H9 (cell line): ENCODE measurements around the gene PTGES2. TPM values are rescaled to one million over a fixed set of nuclear protein-coding genes. Genes with fewer than 3 reads are reported as not detected.
A peak's percentile ranks its signal among the peaks of the same experiment; 100 is the strongest.
"Not testable (repeated sequence)": the region's sequence is repeated elsewhere in the genome, so short reads cannot be mapped to it uniquely, and the experiment has no call there.

ENCODE experiments used
- DNase-seq: peaks from one replicate; pipeline ENCODE4 v3.0.0-alpha.2; 2017
- H2AFZ ChIP-seq: one replicate; pipeline ENCODE4 v1.6.1; 2013; ENCODE audit warnings: mild to moderate bottlenecking, low read length, control low read depth, moderate library complexity
- H2AK5ac ChIP-seq: 2 replicates; pipeline ENCODE4 v1.6.1; 2013; ENCODE audit warnings: low read length, control low read depth, mixed read lengths; ENCODE audit not compliant: insufficient read length
- H2BK120ac ChIP-seq: one replicate; pipeline ENCODE4 v1.6.1; 2013; ENCODE audit warnings: low read depth, mild to moderate bottlenecking, low read length, control low read depth, inconsistent platforms; ENCODE audit not compliant: poor library complexity, severe bottlenecking
- H2BK12ac ChIP-seq: 2 replicates; pipeline ENCODE4 v1.6.1; 2013; ENCODE audit warnings: low read length, control low read depth, mixed read lengths, low read depth; ENCODE audit not compliant: insufficient read length
- H2BK15ac ChIP-seq: 2 replicates; pipeline ENCODE4 v1.6.1; 2013; ENCODE audit warnings: low read depth, low read length, control low read depth
- H2BK20ac ChIP-seq: one replicate; pipeline ENCODE4 v1.6.1; 2013; ENCODE audit warnings: low read depth, mild to moderate bottlenecking, low read length, control low read depth, inconsistent platforms; ENCODE audit not compliant: poor library complexity, severe bottlenecking
- H2BK5ac ChIP-seq: 2 replicates; pipeline ENCODE4 v1.6.1; 2013; ENCODE audit warnings: low read length, control low read depth, mixed read lengths; ENCODE audit not compliant: insufficient read length
- H3K14ac ChIP-seq: 2 replicates; pipeline ENCODE4 v1.6.1; 2013; ENCODE audit warnings: low read length, control low read depth; ENCODE audit not compliant: insufficient read depth
- H3K18ac ChIP-seq: 2 replicates; pipeline ENCODE4 v1.6.1; 2013; ENCODE audit warnings: low read depth, mild to moderate bottlenecking, mixed read lengths, low read length, control low read depth; ENCODE audit not compliant: insufficient read length
- H3K23ac ChIP-seq: 2 replicates; pipeline ENCODE4 v1.6.1; 2013; ENCODE audit warnings: low read length, control low read depth, mixed read lengths, low read depth; ENCODE audit not compliant: insufficient read length
- H3K23me2 ChIP-seq: 2 replicates; pipeline ENCODE4 v1.6.1; 2013; ENCODE audit warnings: low read depth, mild to moderate bottlenecking, mixed read lengths, low read length, control low read depth; ENCODE audit not compliant: insufficient read length, poor library complexity, severe bottlenecking
- H3K27ac ChIP-seq: 2 replicates; pipeline ENCODE4 v1.5.1; 2013; ENCODE audit warnings: low read length, control low read depth, mixed read lengths, low read depth; ENCODE audit not compliant: insufficient read length
- H3K27me3 ChIP-seq: 2 replicates; pipeline ENCODE4 v1.6.1; 2013; ENCODE audit warnings: low read length, control low read depth, inconsistent platforms; ENCODE audit not compliant: insufficient read depth
- H3K4ac ChIP-seq: 2 replicates; pipeline ENCODE4 v1.6.1; 2013; ENCODE audit warnings: low read depth, mild to moderate bottlenecking, control low read depth, inconsistent platforms, low read length, moderate library complexity
- H3K4me1 ChIP-seq: 2 replicates; pipeline ENCODE4 v1.6.1; 2013; ENCODE audit warnings: low read length, control low read depth, inconsistent platforms; ENCODE audit not compliant: insufficient read depth
- H3K4me2 ChIP-seq: 2 replicates; pipeline ENCODE4 v1.6.1; 2013; ENCODE audit warnings: low read length, control low read depth, mixed read lengths; ENCODE audit not compliant: insufficient read length, insufficient read depth
- H3K56ac ChIP-seq: 2 replicates; pipeline ENCODE4 v1.6.1; 2013; ENCODE audit warnings: low read depth, mild to moderate bottlenecking, mixed read lengths, low read length, control low read depth; ENCODE audit not compliant: insufficient read length
- H3K79me1 ChIP-seq: 2 replicates; pipeline ENCODE4 v1.6.1; 2013; ENCODE audit warnings: low read depth, mild to moderate bottlenecking, moderate library complexity, low read length, control low read depth, inconsistent platforms; ENCODE audit not compliant: insufficient read depth, poor library complexity, severe bottlenecking
- H3K79me2 ChIP-seq: 2 replicates; pipeline ENCODE4 v1.6.1; 2013; ENCODE audit warnings: low read length, control low read depth, inconsistent platforms; ENCODE audit not compliant: insufficient read depth
- H3K9ac ChIP-seq: 2 replicates; pipeline ENCODE4 v1.6.1; 2013; ENCODE audit warnings: low read length, control low read depth, mixed read lengths; ENCODE audit not compliant: insufficient read length; ENCODE audit errors: extremely low read depth
- H3K9me3 ChIP-seq: one replicate; pipeline ENCODE4 v1.6.1; 2013; ENCODE audit warnings: low read depth, low read length, inconsistent platforms; ENCODE audit not compliant: control insufficient read depth
- H3T11ph ChIP-seq: one replicate; pipeline ENCODE4 v1.6.1; 2013; ENCODE audit warnings: mild to moderate bottlenecking, low read length, control low read depth, inconsistent platforms
- H4K20me1 ChIP-seq: one replicate; pipeline ENCODE4 v1.6.1; 2013; ENCODE audit not compliant: control insufficient read depth, insufficient read length, insufficient read depth
- H4K5ac ChIP-seq: 2 replicates; pipeline ENCODE4 v1.6.1; 2013; ENCODE audit warnings: low read depth, mild to moderate bottlenecking, mixed read lengths, low read length, control low read depth; ENCODE audit not compliant: insufficient read length
- H4K8ac ChIP-seq: replicated peaks from 2 replicates; pipeline ENCODE4 v1.6.1; 2013; ENCODE audit warnings: low read length, control low read depth, mixed read lengths, low read depth; ENCODE audit not compliant: insufficient read length
- H4K91ac ChIP-seq: 2 replicates; pipeline ENCODE4 v1.6.1; 2013; ENCODE audit warnings: low read depth, mild to moderate bottlenecking, moderate library complexity, mixed read lengths, low read length, control low read depth; ENCODE audit not compliant: insufficient read length
- H3K27ac Mint-ChIP-seq, 3 experiments: 2 replicates in 2 of 3; 3 replicates in 1 of 3; pipeline ENCODE4 v1.8.0; 2020 to 2021; ENCODE audit warnings: mixed read lengths in 3 of 3, mild to moderate bottlenecking in 1 of 3, moderate library complexity in 1 of 3
- H3K27me3 Mint-ChIP-seq: 2 replicates; pipeline ENCODE4 v1.8.0; 2021; ENCODE audit warnings: low read depth, mild to moderate bottlenecking, moderate library complexity, mixed read lengths
- H3K36me3 Mint-ChIP-seq, 3 experiments: 2 replicates in 2 of 3; 3 replicates in 1 of 3; pipeline ENCODE4 v1.8.0; 2020 to 2021; ENCODE audit warnings: low read depth in 3 of 3, mixed read lengths in 3 of 3; ENCODE audit not compliant: insufficient read depth in 1 of 3
- H3K4me1 Mint-ChIP-seq, 2 experiments: 2 replicates each; pipeline ENCODE4 v1.8.0; 2020; ENCODE audit warnings: mixed read lengths in 2 of 2
- H3K4me3 Mint-ChIP-seq, 2 experiments: 2 replicates in 1 of 2; 3 replicates in 1 of 2; pipeline ENCODE4 v1.8.0; 2020 to 2021; ENCODE audit warnings: mild to moderate bottlenecking in 2 of 2, mixed read lengths in 2 of 2, moderate library complexity in 1 of 2
- H3K9me3 Mint-ChIP-seq, 2 experiments: 2 replicates in 1 of 2; 3 replicates in 1 of 2; pipeline ENCODE4 v1.8.0; 2020; ENCODE audit warnings: mild to moderate bottlenecking in 2 of 2, mixed read lengths in 2 of 2, moderate library complexity in 1 of 2
- WGBS: extraction: QIAGEN DNeasy Blood & Tissue Kit; methylation state at CpG from one replicate; pipeline ENCODE4 v1.1.7; 2013; ENCODE audit warnings: missing lambda C conversion rate, low lambda C conversion rate, mixed read lengths; ENCODE audit not compliant: insufficient read length; ENCODE audit errors: extremely low coverage; 5-methylcytosine and 5-hydroxymethylcytosine counted together
- total RNA-seq: library from RNA; stranded (reverse); gene quantifications from 2 replicates; pipeline ENCODE4 v1.2.1, GENCODE V29; 2021
- TF ChIP-seq, protein P1 (sequence below): fragments of 200-600 bp; sonication (generic); conservative IDR thresholded peaks from 3 replicates; pipeline ENCODE4 v1.8.0; 2021; ENCODE audit warnings: antibody characterized with exemption, mild to moderate bottlenecking

The PTGES2 gene
- total RNA-seq, 1 experiment from 2014 or later: 63.9 TPM

DNA sequence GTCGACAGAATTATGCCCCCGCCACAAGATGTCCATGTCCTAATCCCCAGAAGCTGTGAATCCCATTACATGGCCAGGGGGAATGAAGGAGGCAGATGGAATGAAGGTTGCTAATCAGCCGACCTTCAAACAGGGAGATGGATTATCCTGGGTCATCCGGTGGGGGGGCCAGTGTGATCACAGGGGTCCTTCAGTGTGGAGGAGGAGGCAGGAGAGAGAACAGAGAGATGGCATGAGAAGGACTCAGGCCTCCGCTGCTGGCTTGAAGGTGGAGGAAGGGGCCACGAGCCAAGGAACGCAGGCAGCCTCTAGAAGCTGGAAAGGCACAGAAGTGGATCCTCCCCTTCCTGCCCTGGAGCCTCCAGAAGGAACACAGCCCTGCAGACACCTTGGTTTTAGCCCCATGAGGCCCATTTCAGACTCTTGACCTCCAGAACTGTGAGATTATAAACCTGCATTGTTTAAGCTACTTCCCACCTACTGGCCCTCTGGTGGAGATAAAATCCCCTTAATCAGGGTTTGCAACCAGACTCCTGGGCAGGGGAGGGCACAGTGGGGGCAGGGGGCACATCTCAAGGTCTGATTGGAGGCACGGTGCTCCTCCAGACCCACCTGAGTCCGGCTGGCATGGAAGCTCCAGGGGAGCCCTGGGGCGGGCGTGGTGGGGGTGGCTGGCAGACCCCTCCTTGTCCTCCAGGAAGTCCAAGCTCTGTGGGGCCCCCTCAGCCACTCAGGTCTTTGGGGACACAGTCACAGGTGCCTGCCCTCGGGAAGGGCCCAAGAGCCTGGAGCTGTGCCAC lies 13.8 kb downstream of the PTGES2 start:
- Histone ChIP-seq H4K5ac (no peak overlapping the region), H3K4me2 (no peak overlapping the region), H4K20me1 (no peaks in the 10 kb centered on the region), H3K27me3 (no peaks in the 10 kb centered on the region), H3K9ac (no peak overlapping the region), H3K23ac (no peak overlapping the region), H3K18ac (no peak overlapping the region), H3K14ac (no peak overlapping the region), H2BK120ac (no peak overlapping the region), H4K91ac (no peak overlapping the region), H2AK5ac (no peak overlapping the region), H2AFZ (no peak overlapping the region), H3K23me2 (no peaks in the 10 kb centered on the region), H3K4ac (no peak overlapping the region), H4K8ac (no peak overlapping the region), H2BK20ac (no peak overlapping the region), H3K27ac (no peak overlapping the region), H3T11ph (no peak overlapping the region), H3K56ac (no peak overlapping the region), H2BK5ac (no peak overlapping the region), H2BK12ac (no peak overlapping the region), H3K79me1 (no peaks in the 10 kb centered on the region), H3K9me3 (no peaks in the 10 kb centered on the region), H3K79me2 (no peaks in the 10 kb centered on the region), H2BK15ac (no peak overlapping the region), H3K4me1 (no peaks in the 10 kb centered on the region)
- Mint-ChIP-seq H3K4me3 (no peak overlapping the region), H3K9me3 (peaks cover 0 to 3% of the 10 kb centered on the region in 2 experiments; a peak in 1 of 5 replicates), H3K27me3 (no peaks in the 10 kb centered on the region), H3K4me1 (peaks cover 8 to 17% of the 10 kb centered on the region in 2 experiments; a peak in 3 of 4 replicates), H3K27ac (no peak overlapping the region), H3K36me3 (peaks cover 7 to 55% (median 12%) of the 10 kb centered on the region in 3 experiments; a peak in 6 of 7 replicates)
- no CpG with 5 or more reads among the region's 12 CpGs for WGBS
- peak; percentile 24 for DNase-seq
- TF ChIP-seq, protein P1, sequence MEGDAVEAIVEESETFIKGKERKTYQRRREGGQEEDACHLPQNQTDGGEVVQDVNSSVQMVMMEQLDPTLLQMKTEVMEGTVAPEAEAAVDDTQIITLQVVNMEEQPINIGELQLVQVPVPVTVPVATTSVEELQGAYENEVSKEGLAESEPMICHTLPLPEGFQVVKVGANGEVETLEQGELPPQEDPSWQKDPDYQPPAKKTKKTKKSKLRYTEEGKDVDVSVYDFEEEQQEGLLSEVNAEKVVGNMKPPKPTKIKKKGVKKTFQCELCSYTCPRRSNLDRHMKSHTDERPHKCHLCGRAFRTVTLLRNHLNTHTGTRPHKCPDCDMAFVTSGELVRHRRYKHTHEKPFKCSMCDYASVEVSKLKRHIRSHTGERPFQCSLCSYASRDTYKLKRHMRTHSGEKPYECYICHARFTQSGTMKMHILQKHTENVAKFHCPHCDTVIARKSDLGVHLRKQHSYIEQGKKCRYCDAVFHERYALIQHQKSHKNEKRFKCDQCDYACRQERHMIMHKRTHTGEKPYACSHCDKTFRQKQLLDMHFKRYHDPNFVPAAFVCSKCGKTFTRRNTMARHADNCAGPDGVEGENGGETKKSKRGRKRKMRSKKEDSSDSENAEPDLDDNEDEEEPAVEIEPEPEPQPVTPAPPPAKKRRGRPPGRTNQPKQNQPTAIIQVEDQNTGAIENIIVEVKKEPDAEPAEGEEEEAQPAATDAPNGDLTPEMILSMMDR: no peak

DNA sequence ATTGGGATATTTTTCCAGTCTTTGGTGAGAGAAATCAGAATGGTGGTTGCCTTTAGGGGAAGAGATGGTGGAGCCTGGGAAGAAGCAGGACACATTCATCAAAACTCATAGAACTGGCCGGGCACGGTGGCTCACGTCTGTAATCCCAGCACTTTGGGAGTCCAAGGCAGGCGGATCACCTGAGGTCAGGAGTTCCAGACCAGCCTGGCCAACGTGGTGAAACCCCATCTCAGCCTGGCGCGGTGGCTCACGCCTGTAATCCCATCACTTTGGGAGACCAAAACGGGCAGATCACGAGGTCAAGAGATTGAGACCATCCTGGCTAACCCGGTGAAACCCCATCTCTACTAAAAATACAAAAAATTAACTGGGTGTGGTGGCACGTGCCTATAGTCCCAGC lies 15.8 kb downstream of the PTGES2 start:
- not testable (repeated sequence) for H2BK20ac ChIP-seq, H3K79me1 ChIP-seq, H3K4ac ChIP-seq, H3K4me3 Mint-ChIP-seq, H2AK5ac ChIP-seq, H3K27me3 ChIP-seq, H3K18ac ChIP-seq, H4K20me1 ChIP-seq, H3K4me2 ChIP-seq, H4K8ac ChIP-seq, H2BK15ac ChIP-seq, H3K56ac ChIP-seq, H3K14ac ChIP-seq, H3T11ph ChIP-seq, H2BK5ac ChIP-seq, H2BK120ac ChIP-seq, H2BK12ac ChIP-seq, H4K5ac ChIP-seq, H3K4me1 ChIP-seq, DNase-seq, H3K27ac ChIP-seq, H3K23me2 ChIP-seq, H3K27ac Mint-ChIP-seq, H3K9ac ChIP-seq, H4K91ac ChIP-seq, H3K79me2 ChIP-seq, H3K9me3 ChIP-seq, H3K23ac ChIP-seq, H3K27me3 Mint-ChIP-seq, H3K4me1 Mint-ChIP-seq, H2AFZ ChIP-seq, H3K9me3 Mint-ChIP-seq
- no CpG with 5 or more reads among the region's 12 CpGs for WGBS
- H3K36me3 Mint-ChIP-seq: peaks cover 16 to 68% (median 21%) of the 10 kb centered on the region in 3 experiments; a peak in 6 of 7 replicates
